ENCODE measurements around the gene KDM1B. TPM values are rescaled to one million over a fixed set of nuclear protein-coding genes. Genes with fewer than 3 reads are reported as not detected.

The KDM1B gene
- total and polyA plus RNA-seq, 2 experiments from 2014 or later = 3.8 to 9.0 TPM

GRCh38 chr6:18165751-18166150 is 10.5 kb downstream of the KDM1B start:
- H3F3A ChIP-seq (replicated peaks; ENCODE audit: low read depth) = 0 out of 2 replicates have a peak, but pooled peaks cover 3% of the 10 kb centered on the region
- H3K4me3 ChIP-seq = no peak overlapping the region
- H4K20me1 ChIP-seq (replicated peaks; ENCODE audit: insufficient read depth) = no peaks in the 10 kb centered on the region
- ATAC-seq (no peak), DNase-seq (ENCODE audit: low spot score) (no peak)
- Mint-ChIP-seq H3K27ac (no peak overlapping the region), H3K27me3 (ENCODE audit: insufficient read depth, low read depth, poor library complexity) (no peaks in the 10 kb centered on the region), H3K4me1 (no peaks in the 10 kb centered on the region), H3K4me3 (no peak overlapping the region), H3K36me3 (ENCODE audit: low read depth) (peaks cover 50% of the 10 kb centered on the region), H3K9me3 (peaks cover 13% of the 10 kb centered on the region)
- H3K36me3 ChIP-seq (ENCODE audit: insufficient read depth) = peaks cover 36% of the 10 kb centered on the region
- TF ChIP-seq EZH2 (IDR thresholded peaks at IDR 0.05; ENCODE audit: low read depth, unreplicated experiment) = no peak
- no peak for TF ChIP-seq EZH2phosphoT487 (IDR thresholded peaks at IDR 0.05; ENCODE audit: unreplicated experiment)
- no peak for TF ChIP-seq ZNF331 (CRISPR knock-in tag; IDR thresholded peaks at IDR 0.05; ENCODE audit: low read depth)
- TF ChIP-seq CTCF (conservative IDR thresholded peaks at IDR 0.05; ENCODE audit: low read depth in 2 of 2) = no peak
- no peak for TF ChIP-seq NANOG (IDR thresholded peaks at IDR 0.05; ENCODE audit: borderline replicate concordance)
- no peak for TF ChIP-seq STAT1 (IDR thresholded peaks at IDR 0.05; ENCODE audit: unreplicated experiment)
- TF ChIP-seq POLR2AphosphoS5 (IDR thresholded peaks at IDR 0.05; ENCODE audit: low read depth) = no peak
- TF ChIP-seq ETS1 (IDR thresholded peaks at IDR 0.05) = no peak
- no peak for TF ChIP-seq ZNF462 (CRISPR knock-in tag; IDR thresholded peaks at IDR 0.05)
- H3K4me2 ChIP-seq = no peak overlapping the region
- no peaks in the 10 kb centered on the region for H3K4me1 ChIP-seq (ENCODE audit: insufficient read depth)
- H3K79me2 ChIP-seq (replicated peaks; ENCODE audit: insufficient read depth) = no peaks in the 10 kb centered on the region
- H3K27ac ChIP-seq (ENCODE audit: low read depth) = no peak overlapping the region
- no peaks in the 10 kb centered on the region for H3K9me2 ChIP-seq (ENCODE audit: insufficient read depth)
- no peak overlapping the region for H2AFZ ChIP-seq
- H3K27me3 ChIP-seq (ENCODE audit: insufficient read depth) = no peaks in the 10 kb centered on the region

All from GM23338 (cell line).